WI38 (cell line): ENCODE results near the gene OPN1SW.

ENCODE experiments used
- H3K4me3 ChIP-seq: 2 replicates; pipeline ENCODE4 v1.5.1; 2011; ENCODE audit warnings: low read depth, mild to moderate bottlenecking, control low read depth, low read length
- TF ChIP-seq, protein P1 (sequence below): IDR thresholded peaks from 2 replicates; pipeline ENCODE4 v1.5.1; 2012; ENCODE audit warnings: low read depth, mild to moderate bottlenecking, control low read depth, low read length

The OPN1SW gene

DNA sequence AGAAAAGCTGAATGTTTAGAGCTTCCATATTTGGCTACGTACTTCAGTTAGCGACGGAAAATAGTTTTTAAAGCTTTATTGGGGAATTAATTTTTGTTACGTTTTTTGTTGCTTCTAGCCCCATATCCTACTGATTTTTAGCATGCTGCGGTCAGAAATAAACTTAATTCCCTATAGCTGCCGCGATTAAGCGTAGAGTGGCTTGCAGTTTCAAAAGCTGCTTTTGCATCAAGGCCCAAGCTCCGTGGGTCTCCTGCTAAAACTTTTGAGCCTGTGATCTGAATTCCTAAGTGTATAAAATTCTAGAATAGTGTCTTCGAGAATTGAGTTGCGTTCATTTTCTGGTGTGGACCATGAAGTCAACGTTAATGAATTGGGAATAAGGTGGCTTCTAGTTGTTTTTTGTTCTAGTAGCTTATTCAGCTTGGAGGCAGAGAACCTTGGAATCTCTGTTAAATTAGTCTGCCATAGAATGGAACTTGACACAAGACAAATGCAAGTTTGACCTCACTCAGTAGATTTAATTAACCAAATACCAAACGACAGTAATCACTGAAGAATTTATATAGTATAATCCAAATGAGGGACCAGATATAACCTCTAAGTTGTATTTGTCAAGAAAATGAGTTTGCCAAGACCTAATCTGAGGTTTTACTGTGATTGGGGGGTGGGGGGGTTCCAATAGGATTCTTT, 35.5 kb downstream of the OPN1SW start:
- TF ChIP-seq, protein P1, sequence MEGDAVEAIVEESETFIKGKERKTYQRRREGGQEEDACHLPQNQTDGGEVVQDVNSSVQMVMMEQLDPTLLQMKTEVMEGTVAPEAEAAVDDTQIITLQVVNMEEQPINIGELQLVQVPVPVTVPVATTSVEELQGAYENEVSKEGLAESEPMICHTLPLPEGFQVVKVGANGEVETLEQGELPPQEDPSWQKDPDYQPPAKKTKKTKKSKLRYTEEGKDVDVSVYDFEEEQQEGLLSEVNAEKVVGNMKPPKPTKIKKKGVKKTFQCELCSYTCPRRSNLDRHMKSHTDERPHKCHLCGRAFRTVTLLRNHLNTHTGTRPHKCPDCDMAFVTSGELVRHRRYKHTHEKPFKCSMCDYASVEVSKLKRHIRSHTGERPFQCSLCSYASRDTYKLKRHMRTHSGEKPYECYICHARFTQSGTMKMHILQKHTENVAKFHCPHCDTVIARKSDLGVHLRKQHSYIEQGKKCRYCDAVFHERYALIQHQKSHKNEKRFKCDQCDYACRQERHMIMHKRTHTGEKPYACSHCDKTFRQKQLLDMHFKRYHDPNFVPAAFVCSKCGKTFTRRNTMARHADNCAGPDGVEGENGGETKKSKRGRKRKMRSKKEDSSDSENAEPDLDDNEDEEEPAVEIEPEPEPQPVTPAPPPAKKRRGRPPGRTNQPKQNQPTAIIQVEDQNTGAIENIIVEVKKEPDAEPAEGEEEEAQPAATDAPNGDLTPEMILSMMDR = no peak
- H3K4me3 ChIP-seq = peak overlapping the region; percentile 81

DNA sequence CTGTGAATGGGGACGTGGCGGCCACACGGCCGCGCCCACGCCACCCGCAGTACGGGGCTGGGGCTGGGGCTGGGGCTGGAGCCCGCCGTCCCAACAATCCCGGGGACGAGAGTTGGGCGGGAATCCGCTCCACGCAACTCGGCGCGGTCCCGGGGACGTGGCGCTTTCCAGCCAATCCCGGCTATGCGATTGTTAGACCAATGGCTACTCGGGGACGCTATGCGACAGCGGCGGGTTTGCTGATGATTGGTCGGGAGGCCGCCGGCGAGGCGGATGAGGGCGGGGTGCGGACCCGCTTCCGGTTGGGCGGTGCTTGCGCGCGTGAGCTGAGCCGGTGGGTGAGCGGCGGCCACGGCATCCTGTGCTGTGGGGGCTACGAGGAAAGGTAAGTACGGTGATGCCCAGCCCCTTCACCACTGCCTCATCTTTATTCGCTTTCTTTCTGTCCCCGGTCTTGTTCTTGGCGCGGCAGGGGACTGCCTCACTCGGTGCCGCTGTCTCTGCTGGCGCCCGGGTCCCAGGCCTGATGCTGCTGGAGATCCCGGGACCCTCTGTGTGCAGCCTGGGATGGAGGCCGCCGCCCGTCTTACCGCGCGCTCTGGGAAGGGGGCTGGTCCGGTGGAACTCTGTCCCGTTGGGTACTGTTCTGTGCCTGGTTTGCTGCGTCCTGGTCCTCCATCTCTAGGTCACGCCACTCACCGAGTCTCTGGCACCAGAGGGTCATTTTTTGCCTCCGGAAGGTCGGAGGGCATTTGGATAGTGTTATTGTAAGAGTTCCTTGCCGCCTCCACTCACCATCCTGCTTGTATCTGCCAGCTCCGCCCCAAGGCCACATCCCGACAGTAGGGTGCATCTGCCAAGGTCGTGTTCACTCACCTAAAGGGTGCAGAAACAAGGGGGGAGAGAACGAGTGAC, 36.3 kb downstream of the OPN1SW start, which contains the start of gene CALU:
TSS of gene CALU (plus strand) at position 312 of the 915 bp plus-strand sequence. CDS start 9,225 bp downstream, outside the sequence.
- H3K4me3 ChIP-seq = peak within 1 kb of the TSS; percentile 81
- TF ChIP-seq, protein P1 = no peak

DNA sequence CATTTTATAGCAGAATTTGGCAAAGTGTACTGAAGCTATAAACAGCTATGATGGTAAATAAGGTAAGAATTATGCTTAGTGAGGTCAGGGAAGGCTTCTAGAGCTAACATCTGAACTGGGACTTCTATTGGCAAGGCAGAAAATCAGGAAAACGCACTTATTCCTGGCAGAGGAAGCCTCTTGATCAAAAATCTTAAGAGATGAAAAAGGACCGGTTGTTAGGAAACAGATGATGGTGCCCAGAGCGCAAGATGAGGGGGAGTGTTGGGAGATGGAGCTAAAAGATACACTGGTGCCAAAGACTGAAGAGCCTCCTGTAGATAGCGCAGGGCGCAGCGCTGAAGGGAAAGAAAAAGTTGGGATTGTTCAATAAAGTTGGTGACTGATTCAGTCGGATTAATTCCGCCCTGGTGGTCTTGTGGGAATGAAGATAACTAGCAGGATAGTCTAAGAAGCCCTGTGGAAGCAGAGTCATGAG, 37.0 kb downstream of the OPN1SW start:
- peak overlapping the region; percentile 81 for H3K4me3 ChIP-seq

DNA sequence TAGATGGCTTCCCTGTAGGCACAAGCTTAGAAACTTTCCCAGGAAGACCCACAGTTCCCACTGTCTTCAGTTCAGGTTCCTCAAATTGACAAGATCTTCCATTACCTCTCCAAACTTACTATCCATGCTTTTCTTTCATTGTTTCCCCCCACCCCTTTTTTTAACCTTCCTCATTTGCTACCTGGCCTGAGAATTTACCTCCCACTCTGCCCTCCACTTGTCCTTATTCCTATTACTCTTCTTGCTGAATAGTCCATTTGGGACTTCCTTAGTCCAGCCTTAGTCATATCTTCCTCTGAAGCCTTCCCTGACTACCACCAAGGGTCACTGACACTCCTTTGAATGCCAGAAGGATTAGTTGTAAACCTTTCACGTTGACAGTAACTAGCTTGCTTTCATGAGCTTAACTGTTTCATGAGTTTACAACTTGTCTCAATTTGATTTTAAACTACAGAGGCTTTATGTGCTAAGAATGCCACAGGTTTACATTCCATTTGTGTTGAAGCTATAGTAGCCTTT, 37.7 kb downstream of the OPN1SW start:
- TF ChIP-seq, protein P1 = no peak
- peak overlapping the region; percentile 81 for H3K4me3 ChIP-seq

More for the DNA sequence above, 37.0 kb downstream of the OPN1SW start:
- TF ChIP-seq, protein P1 = no peak

DNA sequence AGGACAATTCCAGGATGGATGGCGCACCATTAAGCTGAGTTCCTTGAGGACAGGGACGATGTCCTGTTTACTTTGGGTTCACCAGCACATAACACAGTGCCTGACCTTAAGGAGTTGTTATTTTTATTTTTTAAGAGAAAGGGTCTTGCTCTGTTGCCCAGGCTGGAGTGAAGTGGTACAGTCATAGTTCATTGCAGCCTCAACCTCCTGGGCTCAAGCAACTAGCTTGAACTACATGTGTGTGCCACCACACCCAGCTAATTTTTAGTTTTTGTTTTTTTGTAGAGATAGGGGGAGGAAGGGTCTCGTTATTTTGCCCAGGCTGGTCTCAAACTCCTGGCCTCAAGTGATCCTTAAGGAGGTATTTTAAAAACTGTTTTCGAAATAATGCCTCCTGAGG, 38.2 kb downstream of the OPN1SW start:
- TF ChIP-seq, protein P1 = no peak
- no peak overlapping the region for H3K4me3 ChIP-seq

DNA sequence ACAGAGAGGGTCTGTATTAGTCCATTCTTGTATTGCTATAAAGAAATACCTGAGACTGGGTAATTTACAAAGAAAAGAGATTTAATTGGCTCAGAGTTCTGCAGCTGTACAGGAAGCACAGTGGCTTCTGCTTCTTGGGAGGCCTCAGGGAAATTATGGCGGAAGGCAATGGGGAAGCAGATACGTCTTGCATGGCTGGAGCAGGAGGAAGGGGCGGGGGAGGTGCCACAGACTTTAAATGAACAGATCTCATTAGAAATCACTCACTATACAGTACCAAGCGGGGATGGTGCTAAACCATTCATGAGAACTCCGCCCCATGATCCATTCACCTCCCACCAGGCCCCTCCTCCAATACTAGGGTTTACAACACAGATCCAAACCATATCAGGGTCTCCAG, 40.2 kb downstream of the OPN1SW start:
- no peak overlapping the region for H3K4me3 ChIP-seq
- TF ChIP-seq, protein P1 = no peak
